COR-L47 (cell line): Measurements from ENCODE around the gene CFAP119.

Experiments used
- DNase-seq: peaks from one replicate; lab custom pipeline; 2025; lab: John Stamatoyannopoulos, UW

CFAP119 gene

GRCh38 chr16:30740364-30741251 is 21.3 kb downstream of the CFAP119 start:
- no peak for DNase-seq

GRCh38 chr16:30738984-30739951 is 22.6 kb downstream of the CFAP119 start:
- DNase-seq = no peak

- no peak for DNase-seq
These were observed 23.8 kb downstream of the CFAP119 start for GRCh38 chr16:30737794-30738648.

- DNase-seq = no peak
These were observed 24.7 kb downstream of the CFAP119 start for GRCh38 chr16:30736995-30737793.

GRCh38 chr16:30731411-30731810 is 30.5 kb downstream of the CFAP119 start:
- no peak for DNase-seq

- no peak for DNase-seq
These were observed 32.8 kb downstream of the CFAP119 start for GRCh38 chr16:30728899-30729672.

GRCh38 chr16:30728321-30728720 is 33.5 kb downstream of the CFAP119 start:
- DNase-seq = no peak

GRCh38 chr16:30725418-30725792 is 36.5 kb downstream of the CFAP119 start:
- no peak for DNase-seq

GRCh38 chr16:30724641-30725417 is 37.0 kb downstream of the CFAP119 start:
- DNase-seq = no peak

GRCh38 chr16:30723725-30724355 is 38.0 kb downstream of the CFAP119 start:
- no peak for DNase-seq

- DNase-seq = no peak
These were observed 38.9 kb downstream of the CFAP119 start for GRCh38 chr16:30722916-30723315.

- DNase-seq = no peak
These were observed 39.4 kb downstream of the CFAP119 start for GRCh38 chr16:30722443-30722842.

- no peak for DNase-seq
These were observed 40.3 kb downstream of the CFAP119 start for GRCh38 chr16:30721606-30722005.

GRCh38 chr16:30721167-30721566 is 40.7 kb downstream of the CFAP119 start:
- no peak for DNase-seq

GRCh38 chr16:30720694-30721093 is 41.2 kb downstream of the CFAP119 start:
- no peak for DNase-seq

GRCh38 chr16:30720086-30720485 is 41.8 kb downstream of the CFAP119 start:
- no peak for DNase-seq

- DNase-seq = no peak
These were observed 46.0 kb downstream of the CFAP119 start for GRCh38 chr16:30715750-30716445.

GRCh38 chr16:30711712-30712111 is 50.1 kb downstream of the CFAP119 start:
- no peak for DNase-seq
